ENCODE data around the gene SNAP25.

Gene SNAP25

GRCh38 chr20:10309326-10309725 is 90.7 kb downstream of the SNAP25 start:
- no peaks in the 10 kb centered on the region for H3K36me3 ChIP-seq (ENCODE audit: control insufficient read depth, low read length)
- no peaks in the 10 kb centered on the region for H3K9me2 ChIP-seq (replicated peaks; ENCODE audit: control insufficient read depth, low read length)
- H4K20me1 ChIP-seq (ENCODE audit: control insufficient read depth, insufficient read depth, low read depth, low read length), result no peaks in the 10 kb centered on the region
- H3K4me3 ChIP-seq (ENCODE audit: low read length), result no peak overlapping the region
- H3K27ac ChIP-seq (ENCODE audit: low read depth, low read length), result no peak overlapping the region
- no peaks in the 10 kb centered on the region for H3K27me3 ChIP-seq (ENCODE audit: control insufficient read depth, low read length)
- no peak for TF ChIP-seq EZH2phosphoT487 (IDR thresholded peaks at IDR 0.05; ENCODE audit: borderline replicate concordance, low read length)
- no peak for TF ChIP-seq CTCF (IDR thresholded peaks at IDR 0.05; ENCODE audit: low read depth, low read length, poor library complexity, severe bottlenecking)
- no peak overlapping the region for H3K4me2 ChIP-seq (ENCODE audit: low read length)
- no peaks in the 10 kb centered on the region for H3K4me1 ChIP-seq (ENCODE audit: control insufficient read depth, low read length)
- H3K9me3 ChIP-seq (ENCODE audit: control insufficient read depth, insufficient read depth, low read length), result no peaks in the 10 kb centered on the region
- no peaks in the 10 kb centered on the region for H3K79me2 ChIP-seq (ENCODE audit: control insufficient read depth, low read length)
- H3F3A ChIP-seq (ENCODE audit: control insufficient read depth, insufficient read depth), result no peaks in the 10 kb centered on the region

- Histone ChIP-seq H3F3A (ENCODE audit: control insufficient read depth, insufficient read depth) (no peaks in the 10 kb centered on the region), H3K4me1 (ENCODE audit: control insufficient read depth, low read length) (no peaks in the 10 kb centered on the region), H3K36me3 (ENCODE audit: control insufficient read depth, low read length) (no peaks in the 10 kb centered on the region), H3K9me3 (ENCODE audit: control insufficient read depth, insufficient read depth, low read length) (peaks cover 6% of the 10 kb centered on the region; the same call in 1 of the 2 replicates), H3K79me2 (ENCODE audit: control insufficient read depth, low read length) (no peaks in the 10 kb centered on the region), H3K4me2 (ENCODE audit: low read length) (no peak overlapping the region), H3K4me3 (ENCODE audit: low read length) (no peak overlapping the region), H3K27ac (ENCODE audit: low read depth, low read length) (no peak overlapping the region), H4K20me1 (ENCODE audit: control insufficient read depth, insufficient read depth, low read depth, low read length) (no peaks in the 10 kb centered on the region), H3K9me2 (replicated peaks; ENCODE audit: control insufficient read depth, low read length) (no peaks in the 10 kb centered on the region), H3K27me3 (ENCODE audit: control insufficient read depth, low read length) (no peaks in the 10 kb centered on the region)
- TF ChIP-seq EZH2phosphoT487 (IDR thresholded peaks at IDR 0.05; ENCODE audit: borderline replicate concordance, low read length) (no peak), CTCF (IDR thresholded peaks at IDR 0.05; ENCODE audit: low read depth, low read length, poor library complexity, severe bottlenecking) (no peak)
Measured at GRCh38 chr20:10312111-10312510, 93.5 kb downstream of the SNAP25 start.

GRCh38 chr20:10313215-10313614 is 94.6 kb downstream of the SNAP25 start:
- Histone ChIP-seq H3K4me3 (ENCODE audit: low read length) (no peak overlapping the region), H3K9me3 (ENCODE audit: control insufficient read depth, insufficient read depth, low read length) (peaks cover 10% of the 10 kb centered on the region; the same call in 1 of the 2 replicates), H3F3A (ENCODE audit: control insufficient read depth, insufficient read depth) (no peaks in the 10 kb centered on the region), H3K27me3 (ENCODE audit: control insufficient read depth, low read length) (no peaks in the 10 kb centered on the region), H4K20me1 (ENCODE audit: control insufficient read depth, insufficient read depth, low read depth, low read length) (no peaks in the 10 kb centered on the region), H3K4me2 (ENCODE audit: low read length) (no peak overlapping the region), H3K79me2 (ENCODE audit: control insufficient read depth, low read length) (no peaks in the 10 kb centered on the region), H3K27ac (ENCODE audit: low read depth, low read length) (no peak overlapping the region), H3K9me2 (replicated peaks; ENCODE audit: control insufficient read depth, low read length) (no peaks in the 10 kb centered on the region), H3K36me3 (ENCODE audit: control insufficient read depth, low read length) (no peaks in the 10 kb centered on the region), H3K4me1 (ENCODE audit: control insufficient read depth, low read length) (no peaks in the 10 kb centered on the region)
- TF ChIP-seq EZH2phosphoT487 (IDR thresholded peaks at IDR 0.05; ENCODE audit: borderline replicate concordance, low read length) (no peak), CTCF (IDR thresholded peaks at IDR 0.05; ENCODE audit: low read depth, low read length, poor library complexity, severe bottlenecking) (no peak)
